Small intestine (tissue), 7 donors: ENCODE results near the gene CAPN3. TPM values are rescaled to one million over a fixed set of nuclear protein-coding genes. Genes with fewer than 3 reads are reported as not detected.

Experiments
- DNase-seq, 2 donors: peaks; one replicate each; pipeline versions ENCODE4 v3.0.0 to v3.0.0-alpha.2; 2013
- FAIRE-seq: peaks from 2 replicates; lab custom pipeline; 2012; peaks lifted over from hg19 to GRCh38; lab: Jason Lieb, UNC
- H3K27ac ChIP-seq, 3 donors: one replicate each; pipeline ENCODE4 v1.5.1; 2013; ENCODE audit warnings: low read length in 2 of 3, mild to moderate bottlenecking in 2 of 3, control low read depth in 1 of 3, inconsistent platforms in 1 of 3, low read depth in 1 of 3, moderate library complexity in 1 of 3
- H3K27me3 ChIP-seq, 3 donors: one replicate each; pipeline ENCODE4 v1.6.1; 2013; ENCODE audit warnings: low read length in 3 of 3, inconsistent platforms in 1 of 3; ENCODE audit not compliant: control insufficient read depth in 3 of 3, insufficient read depth in 3 of 3
- H3K36me3 ChIP-seq, 3 donors: one replicate each; pipeline ENCODE4 v1.6.1; 2013; ENCODE audit warnings: low read length in 3 of 3, inconsistent platforms in 1 of 3, low read depth in 1 of 3, mild to moderate bottlenecking in 1 of 3, moderate library complexity in 1 of 3; ENCODE audit not compliant: control insufficient read depth in 3 of 3, insufficient read depth in 2 of 3
- H3K4me1 ChIP-seq, 3 donors: one replicate each; pipeline ENCODE4 v1.6.1; 2013; ENCODE audit warnings: low read length in 2 of 3, inconsistent platforms in 1 of 3, low read depth in 1 of 3, mild to moderate bottlenecking in 1 of 3, moderate library complexity in 1 of 3; ENCODE audit not compliant: control insufficient read depth in 3 of 3, insufficient read depth in 2 of 3
- H3K4me3 ChIP-seq, 3 donors: one replicate each; pipeline ENCODE4 v1.5.1; 2013; ENCODE audit warnings: low read length in 3 of 3, control low read depth in 1 of 3, inconsistent platforms in 1 of 3, low read depth in 1 of 3, mild to moderate bottlenecking in 1 of 3, moderate library complexity in 1 of 3
- H3K9me3 ChIP-seq, 2 donors: one replicate each; pipeline ENCODE4 v1.6.1; 2013; ENCODE audit warnings: low read depth in 1 of 2, low read length in 1 of 2; ENCODE audit not compliant: control insufficient read depth in 2 of 2, insufficient read depth in 1 of 2
- WGBS, 3 donors: extraction: QIAGEN DNeasy Blood & Tissue Kit; methylation state at CpG; one replicate each; pipeline ENCODE4 v1.1.7; 2013; 5-methylcytosine and 5-hydroxymethylcytosine counted together
- polyA plus RNA-seq, 4 donors: library from polyadenylated mRNA; stranded (reverse) in 3 of 4; unstranded in 1 of 4; fragments of 200-250 nt in 3 of 4; fragments of 120-200 nt in 1 of 4; gene quantifications; one replicate each; pipeline versions ENCODE4 v1.2.1 to v1.2.3, GENCODE V29; 2013
- donor health status: healthy with polysubstance abuse.
- donor health status: control.
- donor health status: control.
- donor health status: Bipolar disorder and iron deficiency.
- donor health status: healthy.

CAPN3 gene
- polyA plus RNA-seq, 4 donors = 5.2 to 248 (median 18.6) TPM

DNA sequence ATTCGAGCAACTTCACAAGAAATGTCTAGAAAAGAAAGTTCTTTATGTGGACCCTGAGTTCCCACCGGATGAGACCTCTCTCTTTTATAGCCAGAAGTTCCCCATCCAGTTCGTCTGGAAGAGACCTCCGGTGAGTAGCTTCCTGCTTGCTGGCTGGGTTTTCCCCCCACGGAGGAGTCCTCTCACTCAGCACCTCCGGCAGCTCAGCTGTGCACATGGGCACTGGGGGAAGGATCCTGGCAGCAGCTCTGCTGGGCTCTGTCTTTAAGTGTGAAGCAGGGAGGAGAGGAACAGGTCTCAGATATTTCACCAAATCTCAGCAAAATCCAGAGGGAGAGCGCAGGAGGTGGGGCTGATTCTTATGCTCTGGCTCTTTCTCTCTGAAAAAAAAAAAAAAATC, 684 bp downstream of the CAPN3 start:
- no peak for DNase-seq

DNA sequence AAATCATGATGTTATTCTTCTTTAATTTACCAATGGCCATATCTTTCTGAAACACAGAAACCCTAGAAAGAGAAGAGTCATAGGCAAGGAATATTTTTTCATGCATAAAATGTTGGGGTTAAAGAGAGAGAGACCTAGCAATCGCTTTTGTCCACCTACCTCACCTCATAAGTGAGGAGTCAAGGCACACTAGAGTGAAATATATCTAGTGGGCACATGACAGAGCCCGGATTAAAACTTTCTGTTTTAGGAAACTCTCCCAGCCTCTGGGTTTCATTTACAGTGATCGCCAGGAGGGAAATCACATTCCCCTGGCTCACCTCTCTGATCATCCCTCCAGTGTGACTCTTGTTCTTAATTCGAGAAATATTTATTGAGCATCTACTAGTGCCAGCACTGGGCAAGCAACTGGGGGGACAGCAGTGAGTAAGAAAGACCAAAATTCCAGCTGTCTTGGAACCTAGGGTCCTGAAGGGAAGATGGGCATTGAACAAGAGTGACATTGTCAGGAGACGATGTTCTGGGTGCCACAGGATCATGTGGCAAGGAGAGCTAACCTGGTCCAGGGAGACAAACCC, 1.3 kb downstream of the CAPN3 start:
- H3K27me3 ChIP-seq = no peaks in the 10 kb centered on the region
- no peak overlapping the region for H3K27ac ChIP-seq
- no peaks in the 10 kb centered on the region for H3K4me1 ChIP-seq
- FAIRE-seq = no peak
- peaks cover 0 to 16% (median 5%) of the 10 kb centered on the region in 3 donors for H3K36me3 ChIP-seq
- DNase-seq = no peak
- no peaks in the 10 kb centered on the region for H3K9me3 ChIP-seq
- 96 to 99% (median 96%) methylated on average over 5 of the region's 5 CpGs for WGBS, 3 donors
- no peak overlapping the region for H3K4me3 ChIP-seq

More for the DNA sequence above, 684 bp downstream of the CAPN3 start:
- H3K9me3 ChIP-seq = no peaks in the 10 kb centered on the region
- no peak for FAIRE-seq
- 76 to 94% (median 87%) methylated on average over 7 of the region's 7 CpGs for WGBS, 3 donors
- no peaks in the 10 kb centered on the region for H3K4me1 ChIP-seq
- no peaks in the 10 kb centered on the region for H3K27me3 ChIP-seq
- H3K4me3 ChIP-seq = no peak overlapping the region
- H3K27ac ChIP-seq = no peak overlapping the region
- H3K36me3 ChIP-seq = peaks cover 0 to 21% (median 5%) of the 10 kb centered on the region in 3 donors

DNA sequence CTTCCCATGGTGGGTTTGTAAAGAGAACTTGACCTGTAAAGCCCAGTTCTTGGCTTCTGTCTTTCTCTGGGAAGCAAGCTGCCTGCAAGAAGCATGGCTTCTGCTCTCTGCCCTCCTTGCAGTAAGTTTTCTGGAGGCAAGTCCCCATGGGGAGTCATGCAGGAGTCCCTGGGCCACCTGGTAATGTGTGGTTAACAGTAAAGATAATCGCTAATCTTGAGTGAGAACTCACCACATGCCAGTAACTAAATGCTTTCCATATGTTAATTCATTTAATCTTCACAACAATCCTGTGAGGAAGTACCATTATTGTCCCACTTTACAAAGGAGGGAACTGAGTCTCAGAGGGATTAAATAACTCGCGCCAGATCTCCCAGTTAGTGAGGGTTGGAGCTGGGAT, 4.2 kb downstream of the CAPN3 start:
- no peak overlapping the region for H3K27ac ChIP-seq
- H3K9me3 ChIP-seq = no peaks in the 10 kb centered on the region
- no peak for FAIRE-seq
- peaks cover 0 to 8% (median 0%) of the 10 kb centered on the region in 3 donors for H3K36me3 ChIP-seq
- H3K4me3 ChIP-seq = no peak overlapping the region
- H3K27me3 ChIP-seq = no peaks in the 10 kb centered on the region
- no peak for DNase-seq
- no peaks in the 10 kb centered on the region for H3K4me1 ChIP-seq
- 94 to 95% (median 94%) methylated on average over 3 of the region's 3 CpGs for WGBS, 3 donors

GRCh38 chr15:42363942-42364341, 4.6 kb downstream of the CAPN3 start:
- Histone ChIP-seq H3K27ac (no peak overlapping the region), H3K4me1 (no peaks in the 10 kb centered on the region), H3K4me3 (no peak overlapping the region), H3K36me3 (peaks cover 0 to 8% (median 0%) of the 10 kb centered on the region in 3 donors), H3K27me3 (no peaks in the 10 kb centered on the region), H3K9me3 (peaks cover 0 to 2% of the 10 kb centered on the region in 2 donors)
- DNase-seq (no peak), FAIRE-seq (no peak)

GRCh38 chr15:42364529-42364928, 5.2 kb downstream of the CAPN3 start:
- Histone ChIP-seq H3K36me3 (peaks cover 0 to 8% (median 0%) of the 10 kb centered on the region in 3 donors), H3K4me3 (no peak overlapping the region), H3K9me3 (peaks cover 0 to 2% of the 10 kb centered on the region in 2 donors), H3K27ac (no peak overlapping the region), H3K4me1 (no peaks in the 10 kb centered on the region), H3K27me3 (no peaks in the 10 kb centered on the region)
- WGBS, 3 donors = 37 to 39% (median 38%) methylated on average over 1 of the region's 1 CpG
- FAIRE-seq = no peak
- DNase-seq = peak; percentile 9 to 44

DNA sequence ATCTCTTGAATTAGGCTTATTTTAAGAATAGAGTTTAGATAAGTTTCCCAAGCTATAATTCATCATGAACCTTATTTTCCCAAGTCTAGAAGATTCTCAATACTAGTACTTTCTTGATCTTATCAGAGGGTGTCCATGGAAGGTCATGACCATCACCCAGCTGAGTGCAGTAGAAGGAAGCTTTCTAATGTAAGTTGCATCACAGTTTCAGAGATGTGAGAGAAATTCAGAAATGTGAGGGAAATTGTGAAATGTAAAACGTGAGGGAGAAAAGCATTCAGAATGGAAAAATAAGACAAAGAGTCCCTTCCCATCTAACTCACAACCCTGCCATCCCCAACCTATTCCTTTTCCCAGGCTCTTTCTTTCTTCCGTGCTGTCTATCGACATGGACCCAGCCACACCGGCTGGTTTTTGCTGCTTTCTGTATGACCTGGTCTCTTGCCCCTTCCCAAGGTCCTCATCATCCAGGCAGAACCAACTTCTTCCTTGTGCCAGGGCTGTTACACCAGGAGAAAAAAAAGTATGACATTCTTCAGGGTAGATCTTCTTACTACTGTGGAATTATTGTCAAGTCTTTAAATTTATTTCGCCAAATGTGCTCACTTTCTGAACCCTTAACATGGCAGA, 6.7 kb downstream of the CAPN3 start:
- Histone ChIP-seq H3K27ac (no peak overlapping the region), H3K4me1 (no peaks in the 10 kb centered on the region), H3K27me3 (no peaks in the 10 kb centered on the region), H3K9me3 (peaks cover 0 to 2% of the 10 kb centered on the region in 2 donors), H3K4me3 (no peak overlapping the region), H3K36me3 (peaks cover 0 to 2% (median 0%) of the 10 kb centered on the region in 3 donors)
- FAIRE-seq (no peak), DNase-seq (no peak)
- WGBS, 3 donors = 94 to 98% (median 94%) methylated on average over 5 of the region's 5 CpGs

DNA sequence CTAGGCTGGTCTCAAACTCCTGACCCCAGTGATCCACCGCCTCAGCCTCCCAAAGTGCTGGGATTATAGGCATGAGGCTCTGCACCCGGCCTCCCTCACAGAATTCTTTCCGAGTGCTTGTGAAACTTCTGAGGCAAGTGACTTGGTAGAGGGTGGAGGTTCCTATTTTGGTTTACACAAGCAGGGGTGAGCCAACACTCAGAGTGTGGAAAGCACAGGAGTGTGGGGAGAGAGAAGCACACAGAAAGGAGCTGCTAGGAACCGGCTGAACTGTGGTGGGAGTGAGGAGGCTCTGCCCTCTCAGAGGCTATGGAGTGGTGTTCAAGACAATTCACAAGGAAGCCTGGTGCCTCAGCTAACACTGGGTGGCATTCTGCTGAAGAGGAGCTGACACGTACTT, 7.7 kb downstream of the CAPN3 start:
- Histone ChIP-seq H3K36me3 (peaks cover 0 to 2% (median 0%) of the 10 kb centered on the region in 3 donors), H3K4me3 (no peak overlapping the region), H3K27ac (no peak overlapping the region), H3K9me3 (peaks cover 0 to 2% of the 10 kb centered on the region in 2 donors), H3K4me1 (no peaks in the 10 kb centered on the region), H3K27me3 (no peaks in the 10 kb centered on the region)
- DNase-seq = no peak
- FAIRE-seq = no peak
- WGBS, 3 donors = 82 to 90% (median 88%) methylated on average over 5 of the region's 5 CpGs

GRCh38 chr15:42368096-42368495, 8.8 kb downstream of the CAPN3 start:
- no peak overlapping the region for H3K27ac ChIP-seq
- no peak for DNase-seq
- 83 to 93% (median 90%) methylated on average over 3 of the region's 3 CpGs for WGBS, 3 donors
- peaks cover 0 to 2% of the 10 kb centered on the region in 2 donors for H3K9me3 ChIP-seq
- no peaks in the 10 kb centered on the region for H3K4me1 ChIP-seq
- no peak for FAIRE-seq
- H3K4me3 ChIP-seq = no peak overlapping the region
- H3K27me3 ChIP-seq = no peaks in the 10 kb centered on the region
- peaks cover 0 to 2% (median 0%) of the 10 kb centered on the region in 3 donors for H3K36me3 ChIP-seq
